SK-N-SH (cell line): ENCODE results near the gene SFSWAP. TPM values are rescaled to one million over a fixed set of nuclear protein-coding genes. Genes with fewer than 3 reads are reported as not detected.

Experiments used
- CTCF ChIA-PET: fragments of 300-600, 350-600 bp; formaldehyde crosslinking; extraction: SDS; loops from one replicate; lab custom pipeline; 2021; lab: Yijun Ruan, JAX
- POLR2A ChIA-PET: fragments of 350-600 bp; sonication (Branson Sonifier 250); formaldehyde crosslinking; extraction: SDS; loops from one replicate; lab custom pipeline; 2020; ENCODE audit warnings: antibody characterized with exemption, inconsistent platforms; lab: Yijun Ruan, JAX
- DNase-seq: peaks from one replicate; pipeline ENCODE4 v3.0.0; 2012
- H2AFZ ChIP-seq: fragments of 200-600 bp; sonication (generic); 2 replicates; pipeline ENCODE4 v1.8.1; 2016; ENCODE audit warnings: antibody characterized with exemption, mild to moderate bottlenecking, low read depth
- H3F3A ChIP-seq: fragments of 200-600 bp; sonication (generic); replicated peaks from 2 replicates; pipeline ENCODE3; 2016; ENCODE audit warnings: antibody characterized with exemption, mild to moderate bottlenecking; ENCODE audit not compliant: insufficient read depth
- H3K27ac ChIP-seq, 2 experiments: fragments of 200-500 bp in 1 of 2; fragments of 200-600 bp in 1 of 2; sonication (Bioruptor generic) in 1 of 2; sonication (generic), shearing (Covaris generic) in 1 of 2; 2 replicates each; pipeline versions ENCODE4 v1.5.1 to v1.6.1; 2014 to 2016; ENCODE audit warnings: low read depth in 2 of 2, inconsistent platforms in 1 of 2, low read length in 1 of 2, mild to moderate bottlenecking in 1 of 2, mixed read lengths in 1 of 2
- H3K27me3 ChIP-seq: fragments of 200-600 bp; sonication (generic), shearing (Covaris generic); 2 replicates; pipeline ENCODE4 v1.6.1; 2016; ENCODE audit warnings: mixed run types; ENCODE audit not compliant: insufficient read depth
- H3K36me3 ChIP-seq, 2 experiments: fragments of 200-500 bp in 1 of 2; fragments of 200-600 bp in 1 of 2; sonication (Bioruptor generic) in 1 of 2; sonication (generic) in 1 of 2; replicated peaks in 1 of 2; 2 replicates each; pipeline versions ENCODE3 to v1.5.1; 2014 to 2016; ENCODE audit warnings: low read length in 1 of 2, mild to moderate bottlenecking in 1 of 2; ENCODE audit not compliant: insufficient read depth in 2 of 2, control insufficient read depth in 1 of 2
- H3K4me1 ChIP-seq, 2 experiments: fragments of 200-500 bp in 1 of 2; fragments of 200-600 bp in 1 of 2; sonication (Bioruptor generic) in 1 of 2; sonication (generic), shearing (Covaris generic) in 1 of 2; 2 replicates each; pipeline versions ENCODE4 v1.5.1 to v1.6.1; 2014 to 2016; ENCODE audit warnings: low read depth in 1 of 2, low read length in 1 of 2, mixed run types in 1 of 2; ENCODE audit not compliant: insufficient read depth in 2 of 2, control insufficient read depth in 1 of 2
- H3K4me2 ChIP-seq: fragments of 200-600 bp; sonication (generic), shearing (Covaris generic); 2 replicates; pipeline ENCODE4 v1.6.1; 2017; ENCODE audit warnings: mixed run types
- H3K4me3 ChIP-seq, 2 experiments: fragments of 200-500 bp in 1 of 2; fragments of 200-600 bp in 1 of 2; sonication (Bioruptor generic) in 1 of 2; sonication (generic), shearing (Covaris generic) in 1 of 2; 2 replicates each; pipeline versions ENCODE4 v1.5.1 to v1.8.1; 2014 to 2016; ENCODE audit warnings: low read depth in 2 of 2, inconsistent platforms in 1 of 2, low read length in 1 of 2, mild to moderate bottlenecking in 1 of 2, mixed read lengths in 1 of 2, moderate library complexity in 1 of 2
- H3K79me2 ChIP-seq: fragments of 200-600 bp; sonication (generic); 2 replicates; pipeline ENCODE4 v1.8.1; 2017; ENCODE audit warnings: mild to moderate bottlenecking; ENCODE audit not compliant: insufficient read depth
- H3K9ac ChIP-seq: fragments of 200-600 bp; sonication (generic); 2 replicates; pipeline ENCODE4 v1.6.1; 2017; ENCODE audit warnings: mixed run types
- H3K9me2 ChIP-seq: fragments of 200-600 bp; sonication (generic); 2 replicates; pipeline ENCODE4 v1.6.1; 2017; ENCODE audit warnings: mixed run types
- H3K9me3 ChIP-seq: fragments of 200-600 bp; sonication (generic); 2 replicates; pipeline ENCODE4 v1.6.1; 2017; ENCODE audit warnings: mixed run types, mild to moderate bottlenecking, moderate library complexity
- H4K20me1 ChIP-seq: fragments of 200-600 bp; sonication (generic); 2 replicates; pipeline ENCODE4 v1.6.1; 2017; ENCODE audit warnings: mild to moderate bottlenecking, mixed run types; ENCODE audit not compliant: insufficient read depth
- CHD2 ChIP-seq: fragments of 150-350 bp; IDR thresholded peaks from 2 replicates; pipeline ENCODE4 v1.6.1; 2018; ENCODE audit warnings: low read length; ENCODE audit not compliant: partially characterized antibody
- ELF1 ChIP-seq: IDR thresholded peaks from 2 replicates; pipeline ENCODE4 v1.4.0; 2012
- EP300 ChIP-seq, 2 experiments: IDR thresholded peaks; 2 replicates each; pipeline versions ENCODE4 v1.4.0 to v1.6.1; 2012; ENCODE audit warnings: borderline replicate concordance in 1 of 2, low read depth in 1 of 2, low read length in 1 of 2
- FOSL2 ChIP-seq: IDR thresholded peaks from 2 replicates; pipeline ENCODE4 v1.4.0; 2012; ENCODE audit warnings: low read depth, mild to moderate bottlenecking, moderate library complexity, borderline replicate concordance
- FOXM1 ChIP-seq: IDR thresholded peaks from 2 replicates; pipeline ENCODE4 v1.4.0; 2012; ENCODE audit warnings: low read depth, mild to moderate bottlenecking
- IRF3 ChIP-seq: fragments of 150-350 bp; IDR thresholded peaks from 2 replicates; pipeline ENCODE4 v1.6.1; 2016; ENCODE audit warnings: mild to moderate bottlenecking, low read depth, low read length
- NFIC ChIP-seq: IDR thresholded peaks from 2 replicates; pipeline ENCODE4 v1.4.0; 2012; ENCODE audit warnings: borderline replicate concordance
- NRF1 ChIP-seq: IDR thresholded peaks from 2 replicates; pipeline ENCODE4 v1.6.1; 2012; ENCODE audit warnings: low read depth, mild to moderate bottlenecking, low read length
- PBX3 ChIP-seq: IDR thresholded peaks from 2 replicates; pipeline ENCODE4; 2012
- RFX5 ChIP-seq: IDR thresholded peaks from 2 replicates; pipeline ENCODE4 v1.6.1; 2012; ENCODE audit warnings: mild to moderate bottlenecking, improper control_type of control experiment, low read length
- TAF1 ChIP-seq: IDR thresholded peaks from 2 replicates; pipeline ENCODE4 v1.6.1; 2012; ENCODE audit warnings: low read depth, mild to moderate bottlenecking, low read length, moderate library complexity, borderline replicate concordance
- TCF12 ChIP-seq: IDR thresholded peaks from 2 replicates; pipeline ENCODE4 v1.4.0; 2012
- TEAD4 ChIP-seq: IDR thresholded peaks from 2 replicates; pipeline ENCODE4 v1.4.0; 2012; ENCODE audit warnings: mild to moderate bottlenecking, borderline replicate concordance; ENCODE audit not compliant: insufficient read depth
- USF2 ChIP-seq: fragments of 150-350 bp; IDR thresholded peaks from 2 replicates; pipeline ENCODE4 v1.6.1; 2017; ENCODE audit warnings: antibody characterized with exemption, low read length, low read depth, borderline replicate concordance
- ZBTB33 ChIP-seq: IDR thresholded peaks from 2 replicates; pipeline ENCODE4 v1.4.0; 2012; ENCODE audit warnings: low read depth, borderline replicate concordance
- WGBS: methylation state at CpG from one replicate; pipeline ENCODE4 v1.1.6; 2017; ENCODE audit warnings: low lambda C conversion rate; 5-methylcytosine and 5-hydroxymethylcytosine counted together
- polyA plus RNA-seq, 3 experiments: library from polyadenylated mRNA; depleted of rRNA; stranded (reverse); fragments of >200 nt; gene quantifications; 2 replicates each; pipeline ENCODE4 v1.2.3, GENCODE V29; 2012

SFSWAP gene
- polyA plus RNA-seq, 1 of the 3 experiments (the other 2 are of a cell fraction): 27.9 TPM

- peaks cover 0 to 3% of the 10 kb centered on the region in 2 experiments; a peak in 1 of 4 replicates for H3K4me1 ChIP-seq
- ChIA-PET CTCF (no interaction called here), POLR2A (no interaction called here)
- no peak overlapping the region for H3K4me2 ChIP-seq
- H3K9me2 ChIP-seq: no peaks in the 10 kb centered on the region
- H3K79me2 ChIP-seq: no peaks in the 10 kb centered on the region
- DNase-seq: no peak
- no peaks in the 10 kb centered on the region for H3K27me3 ChIP-seq
- H4K20me1 ChIP-seq: no peaks in the 10 kb centered on the region
- no peak overlapping the region for H2AFZ ChIP-seq
- no peak overlapping the region for H3K27ac ChIP-seq
- no peaks in the 10 kb centered on the region for H3F3A ChIP-seq
- H3K36me3 ChIP-seq: no peaks in the 10 kb centered on the region
- TF ChIP-seq NRF1: no peak
- TF ChIP-seq FOXM1: no peak
- no peak for TF ChIP-seq FOSL2
- TF ChIP-seq TCF12: no peak
- TF ChIP-seq ELF1: no peak
- TF ChIP-seq TEAD4: no peak
- TF ChIP-seq TAF1: no peak
- no peak for TF ChIP-seq PBX3
- H3K9ac ChIP-seq: no peak overlapping the region
- WGBS: 53% methylated on average over 5 of the region's 5 CpGs
- H3K4me3 ChIP-seq: no peak overlapping the region
- no peaks in the 10 kb centered on the region for H3K9me3 ChIP-seq
These were observed 94.5 kb downstream of the SFSWAP start for GRCh38 chr12:131805421-131805820.

GRCh38 chr12:131806674-131807073 lies 95.8 kb downstream of the SFSWAP start:
- Histone ChIP-seq H3K4me3 (no peak overlapping the region), H3K36me3 (no peaks in the 10 kb centered on the region), H3K4me1 (peaks cover 0 to 3% of the 10 kb centered on the region in 2 experiments; a peak in 1 of 4 replicates), H2AFZ (no peak overlapping the region), H3K27ac (no peak overlapping the region), H3K4me2 (no peak overlapping the region), H3K27me3 (no peaks in the 10 kb centered on the region), H3K9me2 (no peaks in the 10 kb centered on the region), H3F3A (no peaks in the 10 kb centered on the region), H3K79me2 (no peaks in the 10 kb centered on the region), H3K9ac (no peak overlapping the region), H4K20me1 (no peaks in the 10 kb centered on the region)
- ChIA-PET CTCF (no interaction called here), POLR2A (no interaction called here)
- WGBS: 81% methylated on average over 7 of the region's 7 CpGs
- no peak for TF ChIP-seq ZBTB33
- TF ChIP-seq, all 33 proteins: peak for 0
- H3K9me3 ChIP-seq: no peaks in the 10 kb centered on the region
- no peak for DNase-seq

- Histone ChIP-seq H3F3A (no peaks in the 10 kb centered on the region), H3K9ac (no peak overlapping the region), H3K27me3 (no peaks in the 10 kb centered on the region), H2AFZ (no peak overlapping the region), H3K4me1 (peaks cover 0 to 2% of the 10 kb centered on the region in 2 experiments; a peak in 1 of 4 replicates), H3K27ac (no peak overlapping the region), H3K9me2 (no peaks in the 10 kb centered on the region), H3K79me2 (no peaks in the 10 kb centered on the region), H3K36me3 (no peaks in the 10 kb centered on the region), H3K9me3 (no peaks in the 10 kb centered on the region), H3K4me3 (no peak overlapping the region), H4K20me1 (no peaks in the 10 kb centered on the region), H3K4me2 (no peak overlapping the region)
- WGBS: 89% methylated on average over 40 of the region's 44 CpGs
- no peak for TF ChIP-seq RFX5
- no peak for TF ChIP-seq NFIC
- TF ChIP-seq CHD2: no peak
- TF ChIP-seq USF2: no peak
- TF ChIP-seq EP300 (IDR thresholded peaks at IDR 0.05; ENCODE audit: borderline replicate concordance in 1 of 2, low read depth in 1 of 2, low read length in 1 of 2): no peak
- TF ChIP-seq IRF3: no peak
- TF ChIP-seq TCF12: no peak
- no peak for TF ChIP-seq FOXM1
- DNase-seq: no peak
- ChIA-PET POLR2A (no interaction called here), CTCF (no interaction called here)
These were observed 98.0 kb downstream of the SFSWAP start for GRCh38 chr12:131808744-131809371.
